Retinal pigment epithelial cell (primary cell): Measurements from ENCODE around the gene DPEP2.
"Not testable (repeated sequence)": the region's sequence is repeated elsewhere in the genome, so short reads cannot be mapped to it uniquely, and the experiment has no call there.

ENCODE experiments used
- DNase-seq: peaks from one replicate; pipeline ENCODE4 v3.0.0-alpha.2; 2010; ENCODE audit warnings: low read depth
- H3K4me3 ChIP-seq: 2 replicates; pipeline ENCODE4 v1.5.1; 2011; ENCODE audit warnings: mild to moderate bottlenecking, low read length, control low read depth, moderate library complexity
- TF ChIP-seq, protein P1 (sequence below): conservative IDR thresholded peaks from 2 replicates; pipeline ENCODE4 v1.5.1; 2011; ENCODE audit warnings: low read depth, low read length, control low read depth, inconsistent platforms

Gene DPEP2

DNA sequence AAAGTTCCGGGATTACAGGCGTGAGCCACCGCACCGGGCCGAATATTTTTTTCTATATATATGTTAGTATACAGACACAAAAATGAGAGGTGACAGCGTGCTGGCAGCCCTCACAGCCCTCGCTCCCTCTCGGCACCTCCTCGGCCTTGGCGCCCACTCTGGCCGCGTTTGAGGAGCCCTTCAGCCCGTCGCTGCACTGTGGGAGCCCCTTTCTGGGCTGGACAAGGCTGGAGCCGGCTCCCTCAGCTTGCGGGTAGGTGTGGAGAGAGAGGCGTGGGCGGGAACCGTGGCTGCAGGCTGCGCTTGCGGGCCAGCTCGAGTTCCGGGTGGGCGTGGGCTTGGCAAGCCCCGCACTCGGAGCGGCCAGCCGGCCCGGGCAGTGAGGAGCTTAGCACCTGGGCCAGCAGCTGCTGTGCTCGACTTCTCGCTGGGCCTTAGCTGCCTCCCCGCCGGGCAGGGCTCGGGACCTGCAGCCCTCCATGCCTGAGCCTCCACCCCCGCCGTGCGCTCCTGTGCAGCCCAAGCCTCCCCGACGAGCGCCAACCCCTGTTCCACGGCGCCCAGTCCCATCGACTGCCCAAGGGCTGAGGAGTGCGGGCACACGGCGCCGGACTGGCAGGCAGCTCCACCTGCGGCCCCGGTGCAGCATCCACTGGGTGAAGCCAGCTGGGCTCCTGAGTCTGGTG lies 17.1 kb downstream of the DPEP2 start:
- TF ChIP-seq, protein P1, sequence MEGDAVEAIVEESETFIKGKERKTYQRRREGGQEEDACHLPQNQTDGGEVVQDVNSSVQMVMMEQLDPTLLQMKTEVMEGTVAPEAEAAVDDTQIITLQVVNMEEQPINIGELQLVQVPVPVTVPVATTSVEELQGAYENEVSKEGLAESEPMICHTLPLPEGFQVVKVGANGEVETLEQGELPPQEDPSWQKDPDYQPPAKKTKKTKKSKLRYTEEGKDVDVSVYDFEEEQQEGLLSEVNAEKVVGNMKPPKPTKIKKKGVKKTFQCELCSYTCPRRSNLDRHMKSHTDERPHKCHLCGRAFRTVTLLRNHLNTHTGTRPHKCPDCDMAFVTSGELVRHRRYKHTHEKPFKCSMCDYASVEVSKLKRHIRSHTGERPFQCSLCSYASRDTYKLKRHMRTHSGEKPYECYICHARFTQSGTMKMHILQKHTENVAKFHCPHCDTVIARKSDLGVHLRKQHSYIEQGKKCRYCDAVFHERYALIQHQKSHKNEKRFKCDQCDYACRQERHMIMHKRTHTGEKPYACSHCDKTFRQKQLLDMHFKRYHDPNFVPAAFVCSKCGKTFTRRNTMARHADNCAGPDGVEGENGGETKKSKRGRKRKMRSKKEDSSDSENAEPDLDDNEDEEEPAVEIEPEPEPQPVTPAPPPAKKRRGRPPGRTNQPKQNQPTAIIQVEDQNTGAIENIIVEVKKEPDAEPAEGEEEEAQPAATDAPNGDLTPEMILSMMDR: no peak
- no peak for DNase-seq
- no peak overlapping the region for H3K4me3 ChIP-seq

DNA sequence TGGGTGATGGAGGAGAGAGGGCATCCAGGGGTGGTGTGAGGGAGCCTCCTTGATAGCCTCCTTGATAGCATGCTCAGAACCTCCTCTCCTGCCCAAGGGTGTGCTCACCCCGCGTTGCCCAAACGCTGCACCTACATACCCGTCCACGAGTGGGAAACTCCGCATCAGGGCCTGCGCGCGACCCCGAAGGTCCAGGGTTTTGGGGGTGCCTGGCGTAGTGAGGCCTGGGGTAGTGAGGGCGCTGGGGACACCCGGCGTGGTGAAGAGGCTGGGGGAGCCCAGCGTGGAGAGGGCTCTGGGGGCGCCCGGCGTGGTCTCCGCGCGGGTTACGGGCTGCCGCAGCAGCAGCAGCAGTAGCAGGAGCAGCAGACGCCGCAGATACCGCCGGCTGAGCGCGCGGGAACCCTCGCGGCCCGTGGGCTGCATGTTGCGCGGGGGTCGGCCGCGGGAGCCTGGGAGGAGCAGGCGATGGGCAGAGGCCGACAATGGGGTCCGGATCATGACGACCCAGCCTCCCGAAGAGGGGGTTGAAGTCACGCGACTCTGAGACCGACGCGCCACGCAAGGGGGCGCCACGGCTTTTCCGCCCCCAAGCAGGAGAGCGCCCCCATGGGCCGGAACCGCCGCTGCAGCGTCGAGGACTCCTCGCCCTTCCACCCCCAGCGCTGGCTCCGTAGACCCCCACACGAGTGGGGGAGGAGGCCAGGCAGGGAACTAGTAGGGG lies 19.2 kb downstream of the DPEP2 start, which contains the start of gene DPEP3:
TSS of gene DPEP3 (minus strand) at position 545 of the 724 bp plus-strand sequence. CDS start at position 426, 119 bp downstream.
- no peak within 1 kb of the TSS for H3K4me3 ChIP-seq
- no peak for DNase-seq
- TF ChIP-seq, protein P1: peak; percentile 42

DNA sequence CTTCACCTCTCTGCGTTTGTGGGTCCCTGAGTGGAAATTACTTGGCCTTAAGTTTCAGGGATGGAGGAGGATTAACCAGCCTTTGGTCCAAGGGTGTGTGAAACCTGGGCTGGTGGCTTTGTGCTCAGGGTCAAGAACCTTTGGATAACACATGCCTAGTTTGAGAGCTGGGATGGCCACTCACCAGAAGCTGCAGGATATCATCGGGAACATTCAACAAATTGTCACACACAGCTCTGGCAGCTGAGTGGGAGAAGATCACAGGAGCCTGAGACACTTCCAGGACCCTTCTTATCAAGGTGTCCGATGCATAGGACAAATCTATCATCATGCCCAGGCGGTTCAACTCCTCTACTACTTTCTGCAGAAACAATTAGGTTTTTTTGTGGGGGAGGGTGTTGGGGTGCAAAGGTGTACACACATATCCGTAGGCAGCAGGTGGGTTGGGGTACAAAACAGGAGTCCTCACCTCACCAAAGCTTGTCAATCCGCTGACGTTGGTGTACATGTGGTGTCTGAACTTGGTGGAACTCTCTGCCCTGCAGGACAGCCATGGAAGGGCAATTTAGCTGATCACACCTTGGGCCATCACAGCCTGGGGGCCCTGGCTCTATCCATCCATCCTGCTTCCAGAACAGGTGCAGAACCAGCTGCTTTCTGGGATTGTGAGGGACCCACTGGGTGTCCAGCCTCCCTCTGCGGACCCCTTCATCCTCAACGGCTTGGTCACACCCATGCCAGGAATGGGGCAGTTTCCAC lies 21.6 kb downstream of the DPEP2 start:
- H3K4me3 ChIP-seq: no peak overlapping the region
- no peak for DNase-seq
- TF ChIP-seq, protein P1: no peak

DNA sequence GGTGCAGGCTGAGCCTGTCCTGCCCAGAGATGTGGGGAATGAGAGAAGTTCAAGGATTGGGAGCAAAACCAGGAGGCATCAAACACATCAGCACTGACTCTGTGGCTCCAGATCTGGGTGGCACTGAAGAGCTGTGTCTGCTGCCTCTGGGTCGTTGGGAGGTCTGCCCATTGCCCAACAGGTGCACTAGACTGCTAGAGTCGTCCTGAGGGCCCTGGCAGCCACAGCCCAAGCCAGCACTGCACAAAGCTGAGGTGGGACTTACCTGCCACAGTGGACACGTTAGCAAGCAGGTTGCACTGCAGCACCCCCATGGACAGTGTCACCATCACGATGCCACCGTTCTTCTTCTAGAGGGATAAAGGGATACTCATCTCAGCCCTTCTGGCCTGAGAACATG lies 22.3 kb downstream of the DPEP2 start:
- TF ChIP-seq, protein P1: no peak
- no peak for DNase-seq
- H3K4me3 ChIP-seq: no peak overlapping the region

DNA sequence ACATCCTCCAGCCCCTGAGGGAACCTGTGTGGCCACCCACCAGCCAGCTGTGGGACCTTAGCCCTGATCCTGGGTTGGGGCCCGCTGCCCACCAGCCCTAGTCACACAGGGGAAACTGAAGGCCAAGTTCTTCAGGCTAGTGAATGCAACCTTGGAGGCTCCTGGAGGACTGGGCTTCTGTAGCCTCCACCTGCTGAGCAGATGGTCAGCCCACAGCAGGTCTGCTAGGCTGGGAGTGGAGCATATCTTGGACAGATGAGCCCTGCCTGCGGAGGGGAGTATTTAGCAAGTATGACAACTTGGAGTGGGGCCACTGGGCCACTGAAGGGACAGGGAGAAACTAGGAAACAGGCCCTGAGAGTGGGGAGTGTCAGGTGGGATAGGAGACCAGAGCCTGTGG lies 23.1 kb downstream of the DPEP2 start:
- no peak for DNase-seq
- H3K4me3 ChIP-seq: no peak overlapping the region
- TF ChIP-seq, protein P1: no peak

DNA sequence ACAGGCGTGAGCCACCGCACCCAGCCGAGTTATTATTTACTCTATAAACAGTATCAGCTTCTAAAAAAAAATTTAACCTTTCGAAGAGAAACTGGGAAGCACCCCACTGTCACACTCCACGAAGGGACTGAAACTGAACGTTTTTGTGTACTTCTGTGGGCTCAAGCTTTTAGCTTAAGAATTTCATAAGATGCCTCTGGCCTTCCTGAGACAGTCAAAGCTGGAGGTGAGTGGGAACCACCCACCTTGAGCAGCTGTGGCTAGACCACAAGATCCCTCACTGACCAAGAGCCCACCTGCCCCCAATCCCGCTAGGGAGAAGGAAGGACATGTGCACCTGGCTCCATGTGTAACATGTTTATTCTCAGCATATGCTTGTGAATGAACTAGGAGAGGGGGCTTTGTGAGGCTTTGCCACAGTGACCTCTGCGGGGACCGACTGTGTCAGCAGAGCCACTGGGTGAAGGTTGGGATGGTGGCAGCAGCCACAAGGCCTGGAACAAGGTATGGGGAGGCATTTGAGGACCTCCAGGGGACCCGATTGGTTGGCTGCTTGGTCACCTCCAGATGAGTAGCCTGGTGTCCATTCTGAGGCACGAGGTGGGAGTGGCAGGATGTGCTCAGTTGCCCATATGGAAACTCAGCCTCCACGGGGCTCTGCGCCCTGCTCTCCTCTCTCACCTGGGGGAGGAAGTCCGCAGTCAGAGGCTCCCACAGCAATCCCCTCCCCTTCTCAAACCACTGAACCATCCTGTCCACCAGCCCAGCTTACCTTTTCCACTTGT lies 23.8 kb downstream of the DPEP2 start:
- TF ChIP-seq, protein P1: no peak
- DNase-seq: no peak
- H3K4me3 ChIP-seq: no peak overlapping the region

DNA sequence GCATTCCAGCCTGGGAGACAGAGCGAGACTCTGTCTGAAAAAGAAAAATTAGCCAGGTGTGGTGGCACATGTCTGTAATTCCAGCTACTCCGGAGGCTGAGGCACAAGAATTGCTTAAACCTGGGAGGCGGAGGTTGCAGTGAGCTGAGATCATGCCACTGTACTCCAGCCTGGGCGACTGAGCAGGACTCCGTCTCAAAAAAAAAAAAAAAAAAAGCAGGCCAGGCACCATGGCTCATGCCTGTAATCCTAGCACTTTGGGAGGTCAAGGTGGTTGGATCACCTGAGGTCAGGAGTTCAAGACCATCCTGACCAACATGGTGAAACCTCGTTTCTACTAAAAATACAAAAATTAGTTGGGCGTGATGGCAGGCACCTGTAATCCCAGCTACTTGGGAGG lies 27.0 kb downstream of the DPEP2 start:
- DNase-seq: not testable (repeated sequence)

More for the DNA sequence above, 27.0 kb downstream of the DPEP2 start:
- H3K4me3 ChIP-seq: not testable (repeated sequence)
